IgD-negative memory B cell (primary cell): ENCODE measurements around the gene NT5C1A. TPM values are rescaled to one million over a fixed set of nuclear protein-coding genes. Genes with fewer than 3 reads are reported as not detected.
A peak's percentile ranks its signal among the peaks of the same experiment; 100 is the strongest.

Experiments
- H3K27ac Mint-ChIP-seq, 3 donors: one replicate each; pipeline ENCODE4 v1.8.0; 2020 to 2022; ENCODE audit warnings: mild to moderate bottlenecking in 3 of 3, mixed read lengths in 3 of 3, moderate library complexity in 1 of 3
- H3K27me3 Mint-ChIP-seq: one replicate; pipeline ENCODE4 v1.8.0; 2021; ENCODE audit warnings: mixed read lengths
- H3K36me3 Mint-ChIP-seq: one replicate; pipeline ENCODE4 v1.8.0; 2020; ENCODE audit warnings: mild to moderate bottlenecking, mixed read lengths
- H3K4me1 Mint-ChIP-seq, 3 donors: one replicate each; pipeline ENCODE4 v1.8.0; 2020 to 2022; ENCODE audit warnings: mixed read lengths in 3 of 3, mild to moderate bottlenecking in 1 of 3
- H3K4me3 Mint-ChIP-seq, 4 donors: one replicate each; pipeline ENCODE4 v1.8.0; 2020 to 2022; ENCODE audit warnings: mild to moderate bottlenecking in 4 of 4, mixed read lengths in 4 of 4, moderate library complexity in 3 of 4
- H3K9me3 Mint-ChIP-seq, 3 donors: one replicate each; pipeline ENCODE4 v1.8.0; 2020 to 2021; ENCODE audit warnings: mixed read lengths in 3 of 3, mild to moderate bottlenecking in 1 of 3
- polyA plus RNA-seq: library from polyadenylated mRNA; unstranded; fragments of 300-500 nt; fragmentation: Illumina TruSeq; gene quantifications from one replicate; pipeline ENCODE4 v1.2.3, GENCODE V29; 2021

Gene NT5C1A
- polyA plus RNA-seq, 1 donor from 2014 or later = not detected

DNA sequence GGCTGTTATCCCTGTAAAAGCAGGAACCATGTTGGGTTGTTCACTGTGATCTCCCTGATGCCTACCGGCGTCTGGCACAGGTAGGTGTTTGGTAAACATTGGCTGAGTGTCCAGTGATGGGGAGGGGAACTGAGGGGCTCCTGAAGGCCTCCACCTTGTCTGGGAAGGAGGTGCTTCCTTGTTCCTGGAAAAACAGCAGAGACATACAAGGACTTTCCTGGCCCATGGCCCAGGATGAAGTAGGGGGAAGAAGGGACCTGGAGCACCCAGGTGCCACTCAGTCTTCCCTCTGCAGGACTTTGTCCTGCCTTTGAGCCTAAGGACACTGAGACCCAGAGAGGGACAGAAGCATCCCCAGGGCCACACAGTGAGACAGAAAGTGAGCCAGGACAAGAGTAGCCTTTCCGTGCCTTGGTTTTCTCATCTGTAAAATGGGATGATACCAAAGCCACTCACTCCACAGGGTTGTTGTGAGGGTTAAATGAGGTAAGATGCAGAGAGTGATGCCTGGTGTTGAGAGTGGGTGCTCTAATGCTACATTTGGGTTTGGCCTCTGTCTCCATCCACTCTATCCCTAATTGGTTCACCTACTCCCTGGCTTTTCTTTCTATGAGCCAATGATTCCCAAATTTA, 26.4 kb downstream of the NT5C1A start:
- Mint-ChIP-seq H3K4me3 (no peak overlapping the region), H3K27ac (peak overlapping the region in 1 of 3 donors; percentile 51)

DNA sequence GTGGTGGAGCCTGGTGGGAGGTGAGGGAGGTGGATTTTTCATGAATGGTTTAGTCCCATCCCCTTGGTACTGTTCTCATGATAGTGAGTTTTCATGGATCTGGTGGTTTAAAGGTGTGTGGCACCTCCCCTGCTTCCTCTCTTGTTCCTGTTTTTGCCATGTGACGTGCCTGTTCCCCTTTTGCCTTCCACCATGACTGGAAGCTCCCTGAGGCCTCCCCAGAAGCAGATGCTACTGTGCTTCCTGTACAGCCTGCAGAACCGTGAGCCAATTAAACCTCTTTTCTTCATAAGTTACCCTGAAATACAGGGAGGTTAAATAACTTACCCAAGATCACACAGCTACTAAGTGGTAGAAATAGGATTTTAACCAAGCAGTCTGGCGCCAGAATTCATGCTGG, 28.2 kb downstream of the NT5C1A start:
- Mint-ChIP-seq H3K9me3 (peaks cover 0 to 4% (median 0%) of the 10 kb centered on the region in 3 donors), H3K36me3 (peaks cover 1% of the 10 kb centered on the region), H3K4me1 (peaks cover 0 to 3% (median 2%) of the 10 kb centered on the region in 3 donors), H3K27me3 (peaks cover 5% of the 10 kb centered on the region), H3K4me3 (no peak overlapping the region), H3K27ac (no peak overlapping the region)

More for the DNA sequence above, 26.4 kb downstream of the NT5C1A start:
- no peaks in the 10 kb centered on the region for H3K4me1 Mint-ChIP-seq
- peaks cover 0 to 4% (median 0%) of the 10 kb centered on the region in 3 donors for H3K9me3 Mint-ChIP-seq
- peaks cover 2% of the 10 kb centered on the region for H3K36me3 Mint-ChIP-seq
- peaks cover 1% of the 10 kb centered on the region for H3K27me3 Mint-ChIP-seq

DNA sequence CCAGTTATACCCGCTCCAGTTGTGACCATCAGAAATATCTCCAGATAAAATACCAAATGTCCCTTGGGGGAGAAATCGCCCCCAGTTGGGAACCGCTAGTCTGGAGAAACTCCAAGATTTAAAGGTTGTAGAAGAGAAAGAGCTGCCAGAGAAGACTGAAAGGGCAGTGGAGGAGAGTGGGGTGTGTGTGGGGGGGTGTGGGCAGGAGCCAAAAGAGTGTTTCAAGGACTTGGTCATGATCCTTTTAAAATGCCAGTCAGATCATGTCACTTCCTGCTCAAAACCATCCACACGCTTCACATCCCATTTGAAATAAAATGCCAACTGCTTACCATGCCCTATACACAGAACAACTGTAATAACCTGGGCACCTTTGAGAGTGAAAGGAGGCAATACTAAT, 29.1 kb downstream of the NT5C1A start:
- H3K9me3 Mint-ChIP-seq = peaks cover 0 to 4% (median 0%) of the 10 kb centered on the region in 3 donors
- peaks cover 14% of the 10 kb centered on the region for H3K27me3 Mint-ChIP-seq
- H3K36me3 Mint-ChIP-seq = no peaks in the 10 kb centered on the region
- peaks cover 0 to 3% (median 3%) of the 10 kb centered on the region in 3 donors for H3K4me1 Mint-ChIP-seq
- no peak overlapping the region for H3K27ac Mint-ChIP-seq
- no peak overlapping the region for H3K4me3 Mint-ChIP-seq

DNA sequence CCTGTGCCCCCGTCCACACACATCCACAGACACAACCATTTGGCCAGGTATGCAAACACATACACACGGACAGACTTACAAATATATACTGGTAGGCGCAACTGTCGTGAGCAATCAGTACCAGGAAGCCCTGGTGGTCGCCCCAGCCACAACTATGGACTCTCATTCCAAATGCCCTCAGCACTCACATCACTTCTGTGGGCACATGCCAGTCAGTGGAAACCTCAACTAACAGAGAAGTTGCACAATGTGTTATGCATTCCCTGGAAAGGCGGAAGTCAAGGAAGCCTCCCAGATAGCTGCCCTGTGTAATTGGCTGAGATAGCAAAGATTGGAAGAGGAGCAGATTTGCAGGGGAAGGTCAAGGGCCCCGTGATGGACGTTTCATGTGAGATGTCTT, 31.0 kb downstream of the NT5C1A start:
- Mint-ChIP-seq H3K27ac (no peak overlapping the region), H3K4me1 (peaks cover 0 to 3% (median 3%) of the 10 kb centered on the region in 3 donors), H3K36me3 (no peaks in the 10 kb centered on the region), H3K9me3 (peaks cover 0 to 4% (median 0%) of the 10 kb centered on the region in 3 donors), H3K27me3 (peaks cover 28% of the 10 kb centered on the region), H3K4me3 (no peak overlapping the region)

DNA sequence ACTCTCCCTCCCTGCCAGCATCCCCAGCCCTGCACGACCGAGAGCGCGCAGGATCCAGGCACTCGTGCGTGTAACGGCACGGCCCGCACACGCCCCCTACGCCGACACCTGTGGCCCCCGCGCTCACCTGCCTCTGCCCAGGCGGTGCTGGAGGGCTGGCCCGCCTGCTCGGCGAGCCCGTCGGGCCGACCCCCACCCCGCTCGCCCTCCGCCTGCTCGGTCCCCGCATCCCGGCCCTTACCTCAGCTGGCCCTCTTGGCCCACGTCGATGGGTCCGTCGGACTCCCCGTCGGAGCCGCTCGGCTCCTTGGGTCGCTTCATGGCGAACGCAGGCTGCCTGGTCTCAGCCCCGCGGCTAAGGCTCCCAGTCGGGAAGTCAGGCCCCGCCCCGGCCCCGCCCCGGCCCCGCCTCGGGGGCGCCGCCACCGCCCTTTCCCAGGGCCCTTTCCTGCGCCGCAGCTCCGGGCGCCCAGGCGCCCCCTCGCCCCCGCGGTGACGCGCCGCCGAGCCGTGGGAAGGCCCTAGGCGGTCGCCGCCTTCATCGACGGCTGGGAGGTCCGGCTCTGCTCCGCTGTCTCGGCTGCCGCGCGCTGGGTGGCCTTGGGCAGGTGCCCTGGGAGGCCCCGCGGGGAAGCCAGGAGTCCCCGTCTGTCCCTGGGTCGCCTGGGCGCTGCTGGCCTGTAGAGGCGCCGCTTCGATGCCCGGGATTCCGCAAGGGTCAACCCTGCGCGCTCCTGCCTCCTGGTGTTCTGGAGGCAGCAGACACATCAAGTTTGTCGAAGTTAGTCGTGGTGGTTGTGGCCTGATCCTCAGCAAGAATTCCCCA, 32.4 kb downstream of the NT5C1A start, which contains the start of gene HEYL:
TSS of gene HEYL (minus strand) at position 339 of the 826 bp plus-strand sequence. CDS start at position 321, 18 bp downstream.
- H3K4me1 Mint-ChIP-seq = peaks cover 0 to 3% (median 3%) of the 10 kb centered on the region in 3 donors
- H3K27me3 Mint-ChIP-seq = peaks cover 30% of the 10 kb centered on the region
- H3K4me3 Mint-ChIP-seq = peak within 1 kb of the TSS; percentile 20 to 87 (median 72)
- H3K9me3 Mint-ChIP-seq = peaks cover 0 to 4% (median 0%) of the 10 kb centered on the region in 3 donors
- H3K27ac Mint-ChIP-seq = no peak within 1 kb of the TSS
- H3K36me3 Mint-ChIP-seq = no peaks in the 10 kb centered on the region

DNA sequence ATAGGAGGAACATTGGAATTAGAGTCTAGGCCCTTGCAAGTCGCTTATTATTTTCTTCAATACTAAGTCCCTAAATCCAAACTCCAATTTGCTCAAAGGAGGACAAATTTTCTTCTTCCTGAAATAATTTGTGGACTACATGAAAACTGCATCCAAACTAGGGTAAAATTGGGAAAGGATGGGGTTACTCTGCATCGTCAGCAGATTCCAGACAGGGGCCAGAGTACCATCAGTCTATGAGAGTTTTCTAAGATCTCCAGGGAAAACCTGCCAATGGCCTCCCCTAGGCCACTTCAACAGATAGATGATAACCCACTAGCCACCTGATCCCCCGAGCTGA, 33.0 kb downstream of the NT5C1A start:
- peaks cover 36% of the 10 kb centered on the region for H3K27me3 Mint-ChIP-seq
- H3K36me3 Mint-ChIP-seq = no peaks in the 10 kb centered on the region
- H3K27ac Mint-ChIP-seq = no peak overlapping the region
- H3K4me1 Mint-ChIP-seq = peaks cover 0 to 3% (median 3%) of the 10 kb centered on the region in 3 donors
- peak overlapping the region; percentile 20 to 87 (median 70) for H3K4me3 Mint-ChIP-seq
- H3K9me3 Mint-ChIP-seq = peaks cover 0 to 4% (median 0%) of the 10 kb centered on the region in 3 donors

DNA sequence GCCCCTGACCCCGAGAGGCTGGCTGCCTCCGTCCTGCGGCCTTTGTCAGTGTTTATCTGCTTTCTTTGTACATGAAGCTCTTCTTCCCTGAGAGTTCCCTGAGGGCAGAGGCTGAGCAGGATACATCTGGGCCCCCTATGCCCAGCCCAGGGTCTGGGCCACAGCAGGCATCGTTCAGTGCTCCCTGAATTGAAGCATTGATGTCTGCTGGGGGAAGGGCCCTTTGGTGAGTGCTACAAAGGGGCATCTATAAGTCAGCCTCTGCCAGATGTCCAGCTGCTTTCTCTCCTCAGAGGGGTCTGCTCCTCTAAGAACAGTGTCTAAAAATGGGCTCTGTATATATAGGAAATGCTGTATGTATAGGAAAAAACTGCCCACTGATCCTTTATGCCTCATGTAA, 34.5 kb downstream of the NT5C1A start:
- peaks cover 43% of the 10 kb centered on the region for H3K27me3 Mint-ChIP-seq
- H3K36me3 Mint-ChIP-seq = no peaks in the 10 kb centered on the region
- H3K4me1 Mint-ChIP-seq = peaks cover 0 to 3% (median 3%) of the 10 kb centered on the region in 3 donors
- H3K4me3 Mint-ChIP-seq = no peak overlapping the region
- H3K27ac Mint-ChIP-seq = no peak overlapping the region
- no peaks in the 10 kb centered on the region for H3K9me3 Mint-ChIP-seq

DNA sequence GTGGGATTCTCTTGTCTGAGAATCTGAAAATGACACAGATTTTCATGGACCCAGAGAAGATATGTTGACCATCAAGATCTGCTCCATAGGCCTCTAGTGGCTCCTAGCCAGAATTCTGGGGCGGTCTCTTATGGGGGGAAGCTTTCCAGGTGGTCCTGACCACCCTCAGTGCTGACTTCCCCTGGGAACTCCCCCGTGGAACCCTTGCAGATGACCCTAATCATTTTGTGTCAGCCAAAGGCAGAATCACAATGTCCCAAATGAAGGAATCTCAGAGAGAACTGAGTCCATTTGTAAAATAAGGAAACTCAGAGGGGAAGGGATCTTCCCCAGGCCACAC, 36.1 kb downstream of the NT5C1A start:
- Mint-ChIP-seq H3K27ac (no peak overlapping the region), H3K4me1 (peaks cover 0 to 3% (median 3%) of the 10 kb centered on the region in 3 donors), H3K4me3 (no peak overlapping the region), H3K27me3 (peaks cover 43% of the 10 kb centered on the region), H3K9me3 (no peaks in the 10 kb centered on the region), H3K36me3 (no peaks in the 10 kb centered on the region)

DNA sequence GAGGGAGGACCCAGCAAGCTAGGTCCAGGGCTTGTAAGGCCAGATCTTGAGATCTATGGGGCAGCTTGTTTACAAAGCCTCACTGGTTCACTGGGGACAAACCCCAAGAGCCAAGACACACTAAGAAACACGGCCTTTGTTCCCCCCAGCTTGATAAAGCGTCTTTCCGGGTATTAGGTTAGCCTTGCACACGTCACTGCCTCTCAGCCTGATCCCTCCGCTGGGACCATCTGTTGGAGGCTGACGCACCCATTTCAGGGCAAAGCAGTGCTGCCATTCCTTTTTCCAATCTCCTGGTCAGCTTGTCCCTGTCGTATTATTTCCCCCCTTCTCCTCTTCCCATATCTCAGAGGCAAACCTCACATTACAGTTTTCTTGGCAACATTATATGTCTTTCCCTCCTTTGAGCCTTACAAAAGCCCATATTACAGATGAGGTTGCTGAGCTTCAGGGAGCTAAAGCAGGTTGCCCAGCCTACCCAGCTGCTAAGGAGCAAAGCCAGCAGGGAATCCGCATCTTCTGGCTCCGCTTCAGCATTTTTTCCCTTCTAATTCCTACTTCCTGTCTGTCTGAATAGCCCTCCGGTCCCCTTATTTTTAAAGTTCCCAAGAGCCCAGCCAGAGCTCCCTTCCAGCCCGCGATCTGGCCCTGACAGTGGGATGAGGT, 36.6 kb downstream of the NT5C1A start:
- H3K4me3 Mint-ChIP-seq = no peak overlapping the region
- peaks cover 43% of the 10 kb centered on the region for H3K27me3 Mint-ChIP-seq
- H3K27ac Mint-ChIP-seq = no peak overlapping the region
- H3K4me1 Mint-ChIP-seq = peaks cover 0 to 3% (median 3%) of the 10 kb centered on the region in 3 donors
- no peaks in the 10 kb centered on the region for H3K9me3 Mint-ChIP-seq
- H3K36me3 Mint-ChIP-seq = no peaks in the 10 kb centered on the region

DNA sequence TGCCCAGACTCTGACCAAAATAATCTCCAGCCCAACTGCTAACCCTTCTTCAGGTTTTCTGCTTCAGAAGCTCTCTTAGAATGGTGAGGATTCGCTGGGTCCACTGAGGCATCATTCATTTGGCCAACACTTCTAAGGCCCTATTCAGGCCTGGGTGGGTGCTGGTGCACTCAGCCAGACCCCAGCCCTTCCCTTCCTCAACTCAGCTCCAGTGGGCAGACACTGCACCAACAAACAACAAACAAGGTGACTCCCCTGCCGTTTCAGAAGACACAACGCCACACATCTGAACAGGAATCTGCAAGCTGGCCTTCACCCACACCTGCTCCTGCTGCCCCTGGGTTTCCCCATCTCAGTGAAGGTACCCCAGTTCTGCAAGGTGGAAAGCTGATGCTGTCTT, 38.5 kb downstream of the NT5C1A start:
- H3K27me3 Mint-ChIP-seq = peaks cover 35% of the 10 kb centered on the region
- H3K4me3 Mint-ChIP-seq = no peak overlapping the region
- no peaks in the 10 kb centered on the region for H3K9me3 Mint-ChIP-seq
- no peaks in the 10 kb centered on the region for H3K36me3 Mint-ChIP-seq
- no peak overlapping the region for H3K27ac Mint-ChIP-seq
- H3K4me1 Mint-ChIP-seq = no peaks in the 10 kb centered on the region

DNA sequence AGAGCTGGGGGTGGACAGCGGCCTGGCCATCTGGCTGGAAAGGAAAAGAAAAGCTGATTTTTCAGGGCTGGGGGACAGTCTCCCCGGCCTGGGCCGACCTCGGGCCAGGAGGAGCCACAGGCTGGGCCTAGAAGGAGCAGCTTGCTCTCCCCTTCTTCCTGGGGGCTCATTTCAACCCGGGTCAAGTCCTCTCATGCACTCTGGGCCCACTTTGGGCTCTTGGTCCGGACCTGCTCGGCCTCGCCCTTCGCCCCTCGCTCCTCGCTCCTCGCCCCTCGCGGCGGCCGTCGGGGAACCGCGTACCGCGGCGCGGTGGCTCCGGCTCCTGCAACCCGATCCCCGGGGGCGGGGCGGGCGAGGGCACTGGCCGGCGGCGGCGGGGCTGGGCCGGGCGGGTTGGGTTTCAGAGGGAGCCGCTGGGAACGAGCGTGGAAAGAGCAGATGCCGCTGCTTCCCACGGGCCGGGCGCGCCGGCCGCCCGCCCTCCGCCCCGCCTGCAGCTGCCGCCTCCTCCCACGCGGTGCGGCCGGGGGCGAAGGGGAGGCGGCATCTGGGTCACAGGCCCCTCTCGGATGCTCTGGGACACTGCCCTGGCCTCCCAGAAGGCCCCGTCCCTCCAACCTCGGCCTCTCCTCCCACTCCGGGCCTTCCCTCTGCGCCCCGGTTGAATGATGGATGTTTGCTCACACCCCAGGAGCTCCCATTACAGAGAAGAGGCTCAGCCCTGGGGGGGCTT, 39.1 kb downstream of the NT5C1A start:
- no peaks in the 10 kb centered on the region for H3K9me3 Mint-ChIP-seq

DNA sequence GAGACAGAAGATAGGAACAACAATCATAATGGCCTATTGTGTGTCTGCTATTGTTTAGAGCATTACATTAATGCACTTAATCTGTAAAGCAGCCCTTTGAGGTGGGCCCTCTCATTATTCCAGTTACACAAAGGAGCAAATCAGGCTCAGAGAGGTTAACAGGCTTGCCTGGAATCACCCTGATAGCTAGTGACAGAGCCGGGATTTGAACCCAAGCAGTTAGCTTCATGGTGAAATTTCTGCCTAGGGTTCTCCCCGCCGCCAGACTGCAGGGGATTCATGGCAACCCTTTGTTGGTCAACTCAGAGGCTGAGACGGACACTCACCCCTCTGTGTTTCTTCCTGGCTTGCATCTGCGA, 39.6 kb downstream of the NT5C1A start:
- H3K27ac Mint-ChIP-seq = no peak overlapping the region
- H3K4me1 Mint-ChIP-seq = no peaks in the 10 kb centered on the region
- no peaks in the 10 kb centered on the region for H3K36me3 Mint-ChIP-seq
- peaks cover 27% of the 10 kb centered on the region for H3K27me3 Mint-ChIP-seq
- no peaks in the 10 kb centered on the region for H3K9me3 Mint-ChIP-seq
- H3K4me3 Mint-ChIP-seq = no peak overlapping the region

More for the DNA sequence above, 39.1 kb downstream of the NT5C1A start:
- Mint-ChIP-seq H3K4me3 (no peak overlapping the region), H3K27me3 (peaks cover 30% of the 10 kb centered on the region), H3K27ac (no peak overlapping the region), H3K4me1 (no peaks in the 10 kb centered on the region), H3K36me3 (no peaks in the 10 kb centered on the region)

DNA sequence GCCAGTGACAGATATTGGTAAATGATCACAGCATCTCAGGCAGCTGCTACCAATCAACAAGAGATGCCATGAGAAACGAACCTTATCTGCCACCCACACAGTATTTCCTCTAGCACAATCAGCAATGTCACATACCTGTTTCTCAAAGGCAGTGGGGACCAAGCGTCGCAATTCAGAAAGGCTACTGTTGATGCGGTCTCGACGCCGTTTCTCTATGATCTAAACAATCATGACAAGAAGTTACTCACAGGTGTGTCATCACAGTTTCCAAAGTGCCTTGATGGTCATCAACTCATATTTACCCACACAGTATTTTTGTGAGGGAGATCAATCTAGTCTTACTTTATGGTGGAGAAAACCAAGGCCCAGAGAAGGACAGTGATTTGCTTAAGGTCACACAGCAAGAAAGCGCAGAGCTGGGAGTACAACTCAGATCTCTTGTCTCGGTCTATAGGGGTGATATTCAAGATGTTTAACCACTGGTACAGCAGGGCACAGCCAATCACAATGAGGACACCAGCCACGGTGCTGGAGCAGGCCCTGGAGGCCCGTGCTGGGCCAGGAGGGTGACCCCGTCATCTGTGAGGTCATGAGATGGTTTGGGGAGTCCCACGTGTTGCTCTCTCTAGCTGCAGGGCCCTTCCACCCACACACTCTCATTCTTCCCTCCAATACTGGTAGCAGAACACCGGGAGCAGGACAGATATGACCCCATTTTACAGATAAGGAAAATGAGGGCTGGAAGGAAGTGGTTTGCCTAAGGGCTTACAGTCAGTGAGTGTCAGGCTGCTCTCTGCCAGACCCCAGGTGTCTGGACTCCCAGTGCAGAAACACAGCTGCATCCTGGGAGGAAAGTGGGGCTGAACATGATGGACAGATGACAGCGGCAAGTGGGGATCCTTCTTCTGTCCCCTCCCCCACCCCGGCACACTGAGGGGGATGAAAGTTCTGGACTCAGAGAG, 40.3 kb downstream of the NT5C1A start:
- no peaks in the 10 kb centered on the region for H3K4me1 Mint-ChIP-seq
- peaks cover 22% of the 10 kb centered on the region for H3K27me3 Mint-ChIP-seq
- no peaks in the 10 kb centered on the region for H3K36me3 Mint-ChIP-seq
- H3K4me3 Mint-ChIP-seq = no peak overlapping the region
- no peak overlapping the region for H3K27ac Mint-ChIP-seq
- H3K9me3 Mint-ChIP-seq = no peaks in the 10 kb centered on the region

DNA sequence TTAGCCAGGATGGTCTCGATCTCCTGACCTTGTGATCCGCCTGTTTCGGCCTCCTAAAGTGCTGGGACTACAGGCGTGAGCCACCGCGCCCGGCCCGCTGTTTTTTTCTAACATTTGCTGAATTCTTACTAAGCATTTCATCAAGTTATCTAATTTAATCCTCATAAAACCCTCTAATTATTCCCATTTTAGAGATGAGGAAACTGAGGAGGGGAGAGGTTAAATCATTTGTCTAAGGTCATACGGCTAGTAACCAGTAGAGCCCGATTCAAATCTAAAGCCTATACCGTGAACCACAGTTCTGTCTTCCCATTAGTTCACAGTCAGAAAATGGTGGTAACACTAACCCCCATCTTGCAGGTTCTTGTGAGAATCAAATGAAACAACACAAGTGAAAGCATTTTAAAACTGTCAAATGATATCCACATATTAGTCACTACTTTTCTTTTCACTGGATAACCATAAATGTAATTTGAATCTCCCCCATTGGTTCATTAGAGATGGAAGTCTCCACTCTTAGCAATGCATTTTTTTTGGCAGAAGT, 43.0 kb downstream of the NT5C1A start:
- Mint-ChIP-seq H3K27ac (no peak overlapping the region), H3K4me1 (no peaks in the 10 kb centered on the region), H3K4me3 (no peak overlapping the region)

More for the DNA sequence above, 43.0 kb downstream of the NT5C1A start:
- Mint-ChIP-seq H3K27me3 (peaks cover 12% of the 10 kb centered on the region), H3K9me3 (no peaks in the 10 kb centered on the region), H3K36me3 (no peaks in the 10 kb centered on the region)
